Measurements from ENCODE around the gene PRKAR1B.

The PRKAR1B gene

DNA sequence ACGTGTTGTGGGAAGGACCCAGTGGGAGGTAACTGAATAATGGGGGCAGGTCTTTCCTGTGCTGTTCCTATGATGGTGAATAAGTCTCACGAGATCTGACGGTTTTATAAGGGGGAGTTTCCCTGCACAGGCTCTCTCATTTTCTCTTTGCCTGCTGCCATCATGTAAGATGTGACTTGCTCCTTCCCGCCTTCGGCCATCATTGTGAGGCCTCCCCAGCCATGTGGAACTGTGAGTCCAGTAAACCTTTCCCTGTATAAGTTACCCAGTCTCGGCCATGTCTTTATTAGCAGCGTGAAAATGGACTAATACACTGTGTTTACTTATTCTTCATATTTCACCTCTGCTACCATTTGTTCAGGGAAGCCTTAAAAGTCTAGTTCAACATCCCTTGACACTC is 2.8 kb downstream of the PRKAR1B start:
- TF ChIP-seq USF1 (IDR thresholded peaks at IDR 0.05): no peak
- no peak for TF ChIP-seq EGR1 (IDR thresholded peaks at IDR 0.05)
- TF ChIP-seq TCF12 (IDR thresholded peaks at IDR 0.05; ENCODE audit: low read depth): no peak
- no peak for TF ChIP-seq NFIC (IDR thresholded peaks at IDR 0.05)
- TF ChIP-seq, protein P1, sequence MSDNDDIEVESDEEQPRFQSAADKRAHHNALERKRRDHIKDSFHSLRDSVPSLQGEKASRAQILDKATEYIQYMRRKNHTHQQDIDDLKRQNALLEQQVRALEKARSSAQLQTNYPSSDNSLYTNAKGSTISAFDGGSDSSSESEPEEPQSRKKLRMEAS (IDR thresholded peaks at IDR 0.05): no peak
- TF ChIP-seq, protein P2, sequence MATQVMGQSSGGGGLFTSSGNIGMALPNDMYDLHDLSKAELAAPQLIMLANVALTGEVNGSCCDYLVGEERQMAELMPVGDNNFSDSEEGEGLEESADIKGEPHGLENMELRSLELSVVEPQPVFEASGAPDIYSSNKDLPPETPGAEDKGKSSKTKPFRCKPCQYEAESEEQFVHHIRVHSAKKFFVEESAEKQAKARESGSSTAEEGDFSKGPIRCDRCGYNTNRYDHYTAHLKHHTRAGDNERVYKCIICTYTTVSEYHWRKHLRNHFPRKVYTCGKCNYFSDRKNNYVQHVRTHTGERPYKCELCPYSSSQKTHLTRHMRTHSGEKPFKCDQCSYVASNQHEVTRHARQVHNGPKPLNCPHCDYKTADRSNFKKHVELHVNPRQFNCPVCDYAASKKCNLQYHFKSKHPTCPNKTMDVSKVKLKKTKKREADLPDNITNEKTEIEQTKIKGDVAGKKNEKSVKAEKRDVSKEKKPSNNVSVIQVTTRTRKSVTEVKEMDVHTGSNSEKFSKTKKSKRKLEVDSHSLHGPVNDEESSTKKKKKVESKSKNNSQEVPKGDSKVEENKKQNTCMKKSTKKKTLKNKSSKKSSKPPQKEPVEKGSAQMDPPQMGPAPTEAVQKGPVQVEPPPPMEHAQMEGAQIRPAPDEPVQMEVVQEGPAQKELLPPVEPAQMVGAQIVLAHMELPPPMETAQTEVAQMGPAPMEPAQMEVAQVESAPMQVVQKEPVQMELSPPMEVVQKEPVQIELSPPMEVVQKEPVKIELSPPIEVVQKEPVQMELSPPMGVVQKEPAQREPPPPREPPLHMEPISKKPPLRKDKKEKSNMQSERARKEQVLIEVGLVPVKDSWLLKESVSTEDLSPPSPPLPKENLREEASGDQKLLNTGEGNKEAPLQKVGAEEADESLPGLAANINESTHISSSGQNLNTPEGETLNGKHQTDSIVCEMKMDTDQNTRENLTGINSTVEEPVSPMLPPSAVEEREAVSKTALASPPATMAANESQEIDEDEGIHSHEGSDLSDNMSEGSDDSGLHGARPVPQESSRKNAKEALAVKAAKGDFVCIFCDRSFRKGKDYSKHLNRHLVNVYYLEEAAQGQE (IDR thresholded peaks at IDR 0.05; ENCODE audit: low read depth): no peak
- TF ChIP-seq ZBTB7A (IDR thresholded peaks at IDR 0.05; ENCODE audit: low read depth): no peak
- no peak for TF ChIP-seq TAF1 (IDR thresholded peaks at IDR 0.05; ENCODE audit: low read depth)
- no peak for TF ChIP-seq FOXM1 (IDR thresholded peaks at IDR 0.05; ENCODE audit: borderline replicate concordance, low read depth)
- no peak for TF ChIP-seq RAD21 (IDR thresholded peaks at IDR 0.05; ENCODE audit: low read depth)
- no peak for TF ChIP-seq CEBPB (IDR thresholded peaks at IDR 0.05)
- no peak for TF ChIP-seq TEAD4 (IDR thresholded peaks at IDR 0.05)
- no peak for TF ChIP-seq EP300 (IDR thresholded peaks at IDR 0.05; ENCODE audit: borderline replicate concordance)
- no peak for TF ChIP-seq YY1 (IDR thresholded peaks at IDR 0.05; ENCODE audit: low read depth)
- no peak for TF ChIP-seq CREB1 (IDR thresholded peaks at IDR 0.05; ENCODE audit: low read depth)

DNA sequence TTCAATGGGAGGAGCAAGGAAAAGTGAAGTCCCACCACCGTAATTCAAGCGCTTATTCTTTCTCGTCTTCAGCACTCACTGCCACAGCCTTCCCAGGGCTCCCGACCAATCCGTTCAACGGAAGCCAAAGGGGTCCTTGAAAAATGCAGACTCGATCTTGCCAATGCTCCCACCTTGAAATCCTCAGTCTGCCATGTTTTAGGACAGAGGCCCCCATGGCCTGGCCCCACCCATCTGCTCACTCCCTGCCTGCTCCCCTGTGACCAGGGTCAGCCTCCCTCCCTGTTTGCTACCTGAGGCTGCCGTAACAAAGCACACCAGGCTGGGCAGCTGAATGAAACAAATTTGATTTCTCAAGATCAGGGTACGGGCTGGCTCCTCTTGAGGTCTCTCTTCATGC is 3.5 kb downstream of the PRKAR1B start:
- TF ChIP-seq CREB1 (IDR thresholded peaks at IDR 0.05; ENCODE audit: low read depth) (no peak), CEBPB (IDR thresholded peaks at IDR 0.05) (no peak), TEAD4 (IDR thresholded peaks at IDR 0.05) (no peak)

DNA sequence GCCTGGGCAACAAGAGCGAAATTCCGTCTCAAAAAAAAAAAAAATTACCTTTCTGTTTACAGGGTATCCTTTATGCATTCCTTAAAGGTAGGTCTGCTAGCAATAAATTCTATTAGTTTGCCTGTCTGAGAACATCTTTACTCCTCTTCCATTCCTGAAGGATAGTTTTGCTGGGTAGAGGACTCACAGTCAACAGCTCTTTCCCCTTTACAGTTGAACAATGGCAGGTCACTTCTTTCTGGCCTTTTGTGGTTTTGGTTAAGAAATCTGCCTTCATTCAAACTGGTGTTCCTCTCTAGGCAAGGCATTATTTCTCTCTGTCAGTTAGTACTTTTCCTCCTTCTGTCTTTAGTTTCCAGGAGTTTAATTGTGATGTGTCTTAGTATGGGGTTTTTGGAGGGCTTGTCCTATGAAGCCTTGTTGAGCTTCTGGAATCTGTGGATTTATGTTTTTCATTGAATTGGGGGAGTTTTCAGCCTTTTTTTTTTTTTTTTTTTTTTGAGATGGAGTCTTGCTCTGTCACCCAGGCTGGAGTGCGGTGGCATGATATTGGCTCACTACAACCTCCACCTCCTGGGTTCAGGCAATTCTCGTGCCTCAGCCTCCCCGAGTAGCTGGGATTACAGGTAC is 5.3 kb downstream of the PRKAR1B start:
- no peak for TF ChIP-seq YY1 (IDR thresholded peaks at IDR 0.05; ENCODE audit: low read depth)
- TF ChIP-seq, protein P1 (IDR thresholded peaks at IDR 0.05): no peak
- TF ChIP-seq NFIC (IDR thresholded peaks at IDR 0.05): no peak
- no peak for TF ChIP-seq TCF12 (IDR thresholded peaks at IDR 0.05; ENCODE audit: low read depth)
- TF ChIP-seq FOXM1 (IDR thresholded peaks at IDR 0.05; ENCODE audit: borderline replicate concordance, low read depth): no peak

GRCh38 chr7:716636-717035 is 10.4 kb downstream of the PRKAR1B start:
- no peak for TF ChIP-seq EGR1 (IDR thresholded peaks at IDR 0.05)
- TF ChIP-seq, protein P1 (IDR thresholded peaks at IDR 0.05): no peak
- TF ChIP-seq USF1 (IDR thresholded peaks at IDR 0.05): no peak
- no peak for TF ChIP-seq EP300 (IDR thresholded peaks at IDR 0.05; ENCODE audit: borderline replicate concordance)
- no peak for TF ChIP-seq FOXM1 (IDR thresholded peaks at IDR 0.05; ENCODE audit: borderline replicate concordance, low read depth)
- no peak for TF ChIP-seq YY1 (IDR thresholded peaks at IDR 0.05; ENCODE audit: low read depth)
- no peak for TF ChIP-seq RAD21 (IDR thresholded peaks at IDR 0.05; ENCODE audit: low read depth)
- no peak for TF ChIP-seq TEAD4 (IDR thresholded peaks at IDR 0.05)
- TF ChIP-seq CEBPB (IDR thresholded peaks at IDR 0.05): no peak
- TF ChIP-seq, protein P2 (IDR thresholded peaks at IDR 0.05; ENCODE audit: low read depth): no peak
- no peak for TF ChIP-seq TAF1 (IDR thresholded peaks at IDR 0.05; ENCODE audit: low read depth)
- TF ChIP-seq TCF12 (IDR thresholded peaks at IDR 0.05; ENCODE audit: low read depth): no peak
- no peak for TF ChIP-seq NFIC (IDR thresholded peaks at IDR 0.05)
- no peak for TF ChIP-seq ZBTB7A (IDR thresholded peaks at IDR 0.05; ENCODE audit: low read depth)
- no peak for TF ChIP-seq CREB1 (IDR thresholded peaks at IDR 0.05; ENCODE audit: low read depth)

DNA sequence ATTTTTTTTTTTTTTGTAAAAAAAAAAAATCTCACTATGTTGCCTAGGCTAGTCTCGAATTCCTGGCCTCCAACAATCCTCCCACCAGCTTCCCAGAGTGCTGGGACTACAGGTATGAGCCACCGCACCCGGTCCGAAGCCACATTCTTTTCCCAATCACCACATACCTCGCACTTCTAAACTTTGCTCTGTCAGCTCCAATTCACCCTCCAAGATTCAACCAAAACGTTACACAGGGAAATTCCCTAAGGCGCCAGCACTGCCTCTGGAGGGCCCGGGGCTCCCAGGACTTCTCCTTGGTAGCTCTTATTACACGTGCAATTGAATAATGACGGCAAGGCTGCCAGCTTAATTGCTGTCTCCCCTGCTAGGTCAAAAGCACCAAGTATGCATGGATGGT is 10.9 kb downstream of the PRKAR1B start:
- no peak for TF ChIP-seq EGR1 (IDR thresholded peaks at IDR 0.05)
- TF ChIP-seq, protein P2 (IDR thresholded peaks at IDR 0.05; ENCODE audit: low read depth): no peak
- TF ChIP-seq, protein P1 (IDR thresholded peaks at IDR 0.05): no peak
- TF ChIP-seq NFIC (IDR thresholded peaks at IDR 0.05): no peak
- TF ChIP-seq RAD21 (IDR thresholded peaks at IDR 0.05; ENCODE audit: low read depth): no peak
- no peak for TF ChIP-seq TAF1 (IDR thresholded peaks at IDR 0.05; ENCODE audit: low read depth)
- TF ChIP-seq USF1 (IDR thresholded peaks at IDR 0.05): no peak
